ENCODE measurements around the gene GHR. TPM values are rescaled to one million over a fixed set of nuclear protein-coding genes. Genes with fewer than 3 reads are reported as not detected.
A peak's percentile ranks its signal among the peaks of the same experiment; 100 is the strongest.

The GHR gene
- total RNA-seq, 4 donors from 2014 or later: 6.5 to 27.2 (median 9.6) TPM

GRCh38 chr5:42590566-42590965, 167.3 kb downstream of the GHR start:
- H3K4me3 ChIP-seq: no peak overlapping the region
- no peaks in the 10 kb centered on the region for H3K27me3 ChIP-seq
- H3K27ac ChIP-seq: peak overlapping the region in 3 of 4 donors; percentile 28 to 65 (median 44)
- TF ChIP-seq EP300 (IDR thresholded peaks at IDR 0.05) (no peak), POLR2A (IDR thresholded peaks at IDR 0.05) (no peak), POLR2AphosphoS5 (IDR thresholded peaks at IDR 0.05) (no peak), CTCF (IDR thresholded peaks at IDR 0.05) (no peak)
- no peaks in the 10 kb centered on the region for H3K9me3 ChIP-seq
- H3K4me1 ChIP-seq: peaks cover 20 to 67% (median 23%) of the 10 kb centered on the region in 3 donors
- no peak for ATAC-seq
- H3K36me3 ChIP-seq: no peaks in the 10 kb centered on the region

- 0 to 6% methylated on average over 1 to 7 of the region's 7 CpGs for WGBS, 2 donors (ENCODE audit: low coverage in 1 of 2)
- H3K27me3 ChIP-seq: no peaks in the 10 kb centered on the region
- no peak overlapping the region for H3K4me3 ChIP-seq
- no peaks in the 10 kb centered on the region for H3K9me3 ChIP-seq
- no peak for ATAC-seq
- H3K36me3 ChIP-seq: no peaks in the 10 kb centered on the region
- no peak for TF ChIP-seq POLR2A (IDR thresholded peaks at IDR 0.05)
- TF ChIP-seq CTCF (IDR thresholded peaks at IDR 0.05): no peak
- no peak for TF ChIP-seq EP300 (IDR thresholded peaks at IDR 0.05)
- peak; percentile 48 for TF ChIP-seq POLR2AphosphoS5 (IDR thresholded peaks at IDR 0.05)
- peak overlapping the region in 3 of 4 donors; percentile 28 to 65 (median 44) for H3K27ac ChIP-seq
- peaks cover 19 to 62% (median 23%) of the 10 kb centered on the region in 3 donors for H3K4me1 ChIP-seq
Measured at GRCh38 chr5:42591015-42591414, 167.8 kb downstream of the GHR start.

GRCh38 chr5:42592401-42593140, 169.3 kb downstream of the GHR start:
- Histone ChIP-seq H3K27ac (no peak overlapping the region), H3K9me3 (no peaks in the 10 kb centered on the region), H3K4me1 (peaks cover 6 to 48% (median 13%) of the 10 kb centered on the region in 3 donors), H3K4me3 (no peak overlapping the region), H3K36me3 (no peaks in the 10 kb centered on the region), H3K27me3 (no peaks in the 10 kb centered on the region)
- ATAC-seq: no peak
- TF ChIP-seq CTCF (IDR thresholded peaks at IDR 0.05): no peak
- no peak for TF ChIP-seq POLR2AphosphoS5 (IDR thresholded peaks at IDR 0.05)
- TF ChIP-seq POLR2A (IDR thresholded peaks at IDR 0.05): no peak
- TF ChIP-seq EP300 (IDR thresholded peaks at IDR 0.05): no peak
- WGBS, 2 donors (ENCODE audit: low coverage in 1 of 2): 67 to 86% methylated on average over 5 of the region's 5 CpGs

- Histone ChIP-seq H3K4me3 (no peak overlapping the region), H3K27me3 (no peaks in the 10 kb centered on the region), H3K27ac (no peak overlapping the region), H3K36me3 (no peaks in the 10 kb centered on the region), H3K9me3 (no peaks in the 10 kb centered on the region), H3K4me1 (peaks cover 6 to 52% (median 11%) of the 10 kb centered on the region in 3 donors)
- TF ChIP-seq CTCF (IDR thresholded peaks at IDR 0.05) (no peak), POLR2A (IDR thresholded peaks at IDR 0.05) (no peak), POLR2AphosphoS5 (IDR thresholded peaks at IDR 0.05) (no peak), EP300 (IDR thresholded peaks at IDR 0.05) (no peak)
- no peak for ATAC-seq
Measured at GRCh38 chr5:42593591-42593990, 170.4 kb downstream of the GHR start.

- H3K9me3 ChIP-seq: no peaks in the 10 kb centered on the region
- TF ChIP-seq POLR2AphosphoS5 (IDR thresholded peaks at IDR 0.05) (no peak), EP300 (IDR thresholded peaks at IDR 0.05) (no peak), CTCF (IDR thresholded peaks at IDR 0.05) (no peak), POLR2A (IDR thresholded peaks at IDR 0.05) (no peak)
- no peaks in the 10 kb centered on the region for H3K36me3 ChIP-seq
- WGBS, 2 donors (ENCODE audit: low coverage in 1 of 2): 70% methylated on average over 2 of the region's 2 CpGs; no CpG with 5 or more reads in 1 of the 2 donors
- H3K27me3 ChIP-seq: no peaks in the 10 kb centered on the region
- ATAC-seq: no peak
- H3K27ac ChIP-seq: no peak overlapping the region
- peaks cover 2 to 43% (median 11%) of the 10 kb centered on the region in 3 donors for H3K4me1 ChIP-seq
- no peak overlapping the region for H3K4me3 ChIP-seq
Measured at GRCh38 chr5:42595597-42595996, 172.4 kb downstream of the GHR start.
